A549 (cell line): ENCODE results near the gene SLC38A6. TPM values are rescaled to one million over a fixed set of nuclear protein-coding genes. Genes with fewer than 3 reads are reported as not detected.

Source experiments
- ATAC-seq, 2 experiments: fragments of 200-7000 bp in 1 of 2; fragments of >200 bp in 1 of 2; cut with Nextera tagmentation in 1 of 2; cut with Tn5 transposase in 1 of 2; 3 replicates each; pipeline versions ENCODE4 v1.8.0 to v1.9.1; 2018 to 2020; ENCODE audit warnings: mild to moderate bottlenecking in 1 of 2, moderate library complexity in 1 of 2
- CTCF ChIA-PET: fragments of 300-600 bp; sonication (Branson Sonifier 250); formaldehyde crosslinking; extraction: SDS; loops from one replicate; lab custom pipeline; 2021; ENCODE audit warnings: antibody characterized with exemption, inconsistent platforms; lab: Yijun Ruan, JAX
- POLR2A ChIA-PET: fragments of 350-600 bp; formaldehyde crosslinking; extraction: SDS; loops from one replicate; lab custom pipeline; 2021; ENCODE audit warnings: antibody characterized with exemption, inconsistent platforms; lab: Yijun Ruan, JAX
- DNase-seq, 2 experiments: peaks; one replicate each; pipeline versions ENCODE4 v3.0.0 to v3.0.0-alpha.2; 2011 to 2016; ENCODE audit warnings: low read depth in 1 of 2, low spot score in 1 of 2
- FAIRE-seq: peaks from 2 replicates; lab custom pipeline; 2011; peaks lifted over from hg19 to GRCh38; lab: Jason Lieb, UNC
- H3K27ac ChIP-seq, 2 experiments: fragments of >200 bp; sonication (Bioruptor Twin); formaldehyde crosslinking; 3 replicates each; pipeline ENCODE4 v1.5.1; 2016 to 2017
- H3K4me1 ChIP-seq: fragments of >200 bp; sonication (Bioruptor Twin); formaldehyde crosslinking; 3 replicates; pipeline ENCODE4 v1.6.1; 2016
- H3K4me2 ChIP-seq: fragments of >200 bp; sonication (Bioruptor Twin); formaldehyde crosslinking; 3 replicates; pipeline ENCODE4 v1.6.1; 2016
- H3K4me3 ChIP-seq: fragments of >200 bp; sonication (Bioruptor Twin); formaldehyde crosslinking; 3 replicates; pipeline ENCODE4 v1.5.1; 2016
- H3K9me3 ChIP-seq: fragments of >200 bp; sonication (Bioruptor Twin); formaldehyde crosslinking; 3 replicates; pipeline ENCODE4 v1.6.1; 2016
- CBX8 ChIP-seq: fragments of 200-600 bp; sonication (generic); IDR thresholded peaks from 2 replicates; pipeline ENCODE4 v1.6.1; 2016
- CHD4 ChIP-seq: fragments of 200-600 bp; sonication (generic); IDR thresholded peaks from 2 replicates; pipeline ENCODE4 v1.6.1; 2016; ENCODE audit warnings: antibody characterized with exemption, mild to moderate bottlenecking, borderline replicate concordance
- ESRRA ChIP-seq: fragments of 150-350 bp; IDR thresholded peaks from 2 replicates; pipeline ENCODE4 v1.6.1; 2014; ENCODE audit warnings: mild to moderate bottlenecking, low read length, borderline replicate concordance
- FOSL2 ChIP-seq, 2 experiments: fragments of 450-650 bp in 1 of 2; fragments of >200 bp in 1 of 2; sonication (Bioruptor Twin) in 1 of 2; formaldehyde crosslinking; IDR thresholded peaks; 2 replicates each; pipeline versions ENCODE4 v1.5.0 to v1.6.1; 2016 to 2020; ENCODE audit warnings: mild to moderate bottlenecking in 1 of 2, moderate library complexity in 1 of 2
- GATA3 ChIP-seq: IDR thresholded peaks from 2 replicates; pipeline ENCODE4 v1.6.1; 2012; ENCODE audit warnings: borderline replicate concordance
- HEYL ChIP-seq: fragments of 250-450 bp; sonication (Bioruptor Pico); IDR thresholded peaks from 2 replicates; pipeline ENCODE4 v1.8.0; 2021; ENCODE audit warnings: mild to moderate bottlenecking, moderate library complexity
- HOXB13 ChIP-seq: fragments of 250-450 bp; sonication (Bioruptor Pico); IDR thresholded peaks from 2 replicates; pipeline ENCODE4 v1.5.0; 2020; ENCODE audit warnings: low read depth, mild to moderate bottlenecking, moderate library complexity
- MAFK ChIP-seq: fragments of 450-650 bp; IDR thresholded peaks from 2 replicates; pipeline ENCODE4 v1.6.1; 2014; ENCODE audit not compliant: partially characterized antibody
- RAD21 ChIP-seq, 2 experiments: fragments of >200 bp in 1 of 2; sonication (Bioruptor Twin) in 1 of 2; formaldehyde crosslinking in 1 of 2; IDR thresholded peaks in 1 of 2; conservative IDR thresholded peaks in 1 of 2; 2 replicates in 1 of 2; 3 replicates in 1 of 2; pipeline ENCODE4 v1.6.1; 2012 to 2018; ENCODE audit warnings: inconsistent platforms in 1 of 2
- RCOR1 ChIP-seq: fragments of 150-350 bp; IDR thresholded peaks from 2 replicates; pipeline ENCODE4 v1.6.1; 2014; ENCODE audit warnings: antibody characterized with exemption, low read length, low read depth
- RFX5 ChIP-seq: fragments of 450-650 bp; IDR thresholded peaks from 2 replicates; pipeline ENCODE4 v1.7.1; 2014; ENCODE audit warnings: antibody characterized with exemption, mild to moderate bottlenecking, moderate library complexity
- RNF2 ChIP-seq: fragments of 200-600 bp; sonication (generic); IDR thresholded peaks from 2 replicates; pipeline ENCODE4 v1.6.1; 2016; ENCODE audit warnings: low read depth, mild to moderate bottlenecking, antibody characterized with exemption, moderate library complexity, borderline replicate concordance
- SMC3 ChIP-seq: fragments of >200 bp; sonication (Bioruptor Twin); formaldehyde crosslinking; IDR thresholded peaks from 3 replicates; pipeline ENCODE4 v1.6.1; 2018; ENCODE audit warnings: inconsistent platforms
- TFCP2L1 ChIP-seq: fragments of 250-450 bp; sonication (Bioruptor Pico); IDR thresholded peaks from 2 replicates; pipeline ENCODE4 v1.5.0; 2021; ENCODE audit warnings: mild to moderate bottlenecking
- ZC3H11A ChIP-seq: fragments of 450-650 bp; IDR thresholded peaks from 2 replicates; pipeline ENCODE4 v1.6.1; 2014; ENCODE audit warnings: antibody characterized with exemption, mild to moderate bottlenecking
- WGBS: methylation state at CpG from one replicate; pipeline ENCODE4 v1.1.6; 2017; ENCODE audit errors: missing lambda C conversion rate; 5-methylcytosine and 5-hydroxymethylcytosine counted together
- polyA plus RNA-seq, 4 experiments: library from polyadenylated mRNA; depleted of rRNA in 3 of 4; stranded (reverse); fragments of >200 nt; fragmentation: RNase III in 1 of 4; extraction: RNeasy Plus Mini Kit Qiagen cat#74134 plus additional on column Dnase treatment in 1 of 4; gene quantifications; 2 replicates in 3 of 4; 3 replicates in 1 of 4; pipeline ENCODE4 v1.2.3, GENCODE V29; 2011 to 2017
- TF ChIP-seq, protein P1 (sequence below): fragments of >200 bp; sonication (Bioruptor Twin); formaldehyde crosslinking; IDR thresholded peaks from 2 replicates; pipeline ENCODE4 v1.6.1; 2016
- TF ChIP-seq, protein P2 (sequence below): fragments of >200 bp; sonication (Bioruptor Twin); formaldehyde crosslinking; IDR thresholded peaks from 3 replicates; pipeline ENCODE4 v1.6.1; 2016
- TF ChIP-seq, protein P3 (sequence below): IDR thresholded peaks from 2 replicates; pipeline ENCODE4 v1.6.1; 2012
- TF ChIP-seq, protein P4 (sequence below): fragments of 450-650 bp; IDR thresholded peaks from 2 replicates; pipeline ENCODE4 v1.6.1; 2014; ENCODE audit warnings: antibody characterized with exemption
- TF ChIP-seq, protein P5 (sequence below): IDR thresholded peaks from 2 replicates; pipeline ENCODE4 v1.6.1; 2012
- TF ChIP-seq, protein P6 (sequence below): IDR thresholded peaks from 2 replicates; pipeline ENCODE4 v1.6.1; 2012; ENCODE audit warnings: low read depth, borderline replicate concordance

The SLC38A6 gene
- polyA plus RNA-seq, 2 of the 4 experiments (the other 2 are of a cell fraction): 33.3 to 37.8 TPM

DNA sequence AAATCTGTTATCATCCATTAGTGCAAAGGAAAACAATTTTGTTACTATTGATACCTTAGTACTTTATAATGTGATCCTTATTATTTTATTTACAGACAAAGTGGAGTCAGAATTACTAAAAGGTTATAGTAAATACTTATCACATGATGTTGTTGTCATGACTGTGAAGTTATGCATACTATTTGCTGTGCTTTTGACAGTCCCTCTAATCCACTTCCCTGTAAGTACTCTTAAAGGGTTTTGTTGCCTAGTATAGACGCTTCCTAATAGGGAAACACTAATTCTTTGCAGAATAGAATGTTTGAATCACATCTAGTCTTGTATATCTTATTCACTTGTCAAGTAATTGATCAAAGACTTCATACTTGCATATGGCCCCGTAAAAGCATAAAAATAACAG, 69.4 kb downstream of the SLC38A6 start:
- POLR2A ChIA-PET: no interaction called here
- no peak for FAIRE-seq
- H3K4me2 ChIP-seq: no peak overlapping the region
- peaks cover 14% of the 10 kb centered on the region for H3K9me3 ChIP-seq
- 87% methylated on average over 2 of the region's 2 CpGs for WGBS
- H3K27ac ChIP-seq: no peak overlapping the region
- no peak for TF ChIP-seq RAD21 (conservative IDR thresholded peaks at IDR 0.05 in 1 of 2, IDR thresholded peaks at IDR 0.05 in 1 of 2)
- no peak for TF ChIP-seq RCOR1
- no peak for TF ChIP-seq GATA3
- TF ChIP-seq HEYL: no peak
- TF ChIP-seq, protein P1, sequence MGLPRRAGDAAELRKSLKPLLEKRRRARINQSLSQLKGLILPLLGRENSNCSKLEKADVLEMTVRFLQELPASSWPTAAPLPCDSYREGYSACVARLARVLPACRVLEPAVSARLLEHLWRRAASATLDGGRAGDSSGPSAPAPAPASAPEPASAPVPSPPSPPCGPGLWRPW: no peak
- TF ChIP-seq RNF2: no peak
- no peak for TF ChIP-seq ZC3H11A
- TF ChIP-seq, protein P2, sequence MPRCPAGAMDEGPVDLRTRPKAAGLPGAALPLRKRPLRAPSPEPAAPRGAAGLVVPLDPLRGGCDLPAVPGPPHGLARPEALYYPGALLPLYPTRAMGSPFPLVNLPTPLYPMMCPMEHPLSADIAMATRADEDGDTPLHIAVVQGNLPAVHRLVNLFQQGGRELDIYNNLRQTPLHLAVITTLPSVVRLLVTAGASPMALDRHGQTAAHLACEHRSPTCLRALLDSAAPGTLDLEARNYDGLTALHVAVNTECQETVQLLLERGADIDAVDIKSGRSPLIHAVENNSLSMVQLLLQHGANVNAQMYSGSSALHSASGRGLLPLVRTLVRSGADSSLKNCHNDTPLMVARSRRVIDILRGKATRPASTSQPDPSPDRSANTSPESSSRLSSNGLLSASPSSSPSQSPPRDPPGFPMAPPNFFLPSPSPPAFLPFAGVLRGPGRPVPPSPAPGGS: no peak
- TF ChIP-seq TFCP2L1 (CRISPR knock-in tag): no peak
- TF ChIP-seq, all 56 proteins: peak for 0
- Histone ChIP-seq H3K4me1 (no peaks in the 10 kb centered on the region), H3K4me3 (no peak overlapping the region)
- DNase-seq (no peak), ATAC-seq (no peak)
- CTCF ChIA-PET: no interaction called here

DNA sequence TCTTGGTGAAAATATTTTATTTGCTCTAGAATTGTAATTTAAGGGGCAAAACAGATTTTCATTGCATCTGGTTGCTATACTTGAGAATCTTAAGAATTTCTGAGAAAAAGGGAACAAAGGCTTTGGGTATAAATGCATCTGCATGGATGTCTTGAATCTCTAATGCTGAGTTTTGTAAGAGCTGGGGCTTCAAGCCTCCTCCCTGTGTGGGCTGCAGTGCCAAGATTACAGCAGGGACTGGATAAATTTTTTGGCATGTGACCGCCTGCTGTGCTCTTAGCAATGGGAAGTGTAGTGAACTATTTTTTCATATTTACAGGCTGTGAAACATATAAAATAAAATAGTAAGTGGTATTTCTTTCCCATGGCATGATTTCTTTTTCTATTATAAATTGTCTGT, 70.0 kb downstream of the SLC38A6 start:
- DNase-seq: no peak
- FAIRE-seq: no peak
- Histone ChIP-seq H3K4me2 (no peak overlapping the region), H3K4me3 (no peak overlapping the region), H3K4me1 (no peaks in the 10 kb centered on the region), H3K9me3 (peaks cover 14% of the 10 kb centered on the region), H3K27ac (no peak overlapping the region)
- no peak for ATAC-seq
- no peak for TF ChIP-seq ZC3H11A
- no peak for TF ChIP-seq MAFK
- TF ChIP-seq, protein P3, sequence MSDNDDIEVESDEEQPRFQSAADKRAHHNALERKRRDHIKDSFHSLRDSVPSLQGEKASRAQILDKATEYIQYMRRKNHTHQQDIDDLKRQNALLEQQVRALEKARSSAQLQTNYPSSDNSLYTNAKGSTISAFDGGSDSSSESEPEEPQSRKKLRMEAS: no peak
- TF ChIP-seq, protein P4, sequence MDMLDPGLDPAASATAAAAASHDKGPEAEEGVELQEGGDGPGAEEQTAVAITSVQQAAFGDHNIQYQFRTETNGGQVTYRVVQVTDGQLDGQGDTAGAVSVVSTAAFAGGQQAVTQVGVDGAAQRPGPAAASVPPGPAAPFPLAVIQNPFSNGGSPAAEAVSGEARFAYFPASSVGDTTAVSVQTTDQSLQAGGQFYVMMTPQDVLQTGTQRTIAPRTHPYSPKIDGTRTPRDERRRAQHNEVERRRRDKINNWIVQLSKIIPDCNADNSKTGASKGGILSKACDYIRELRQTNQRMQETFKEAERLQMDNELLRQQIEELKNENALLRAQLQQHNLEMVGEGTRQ: no peak
- TF ChIP-seq SMC3: no peak
- TF ChIP-seq, protein P5, sequence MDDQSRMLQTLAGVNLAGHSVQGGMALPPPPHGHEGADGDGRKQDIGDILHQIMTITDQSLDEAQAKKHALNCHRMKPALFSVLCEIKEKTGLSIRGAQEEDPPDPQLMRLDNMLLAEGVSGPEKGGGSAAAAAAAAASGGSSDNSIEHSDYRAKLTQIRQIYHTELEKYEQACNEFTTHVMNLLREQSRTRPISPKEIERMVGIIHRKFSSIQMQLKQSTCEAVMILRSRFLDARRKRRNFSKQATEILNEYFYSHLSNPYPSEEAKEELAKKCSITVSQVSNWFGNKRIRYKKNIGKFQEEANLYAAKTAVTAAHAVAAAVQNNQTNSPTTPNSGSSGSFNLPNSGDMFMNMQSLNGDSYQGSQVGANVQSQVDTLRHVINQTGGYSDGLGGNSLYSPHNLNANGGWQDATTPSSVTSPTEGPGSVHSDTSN: no peak
- TF ChIP-seq RFX5: no peak
- TF ChIP-seq HOXB13 (CRISPR knock-in tag): no peak
- no peak for TF ChIP-seq ESRRA
- TF ChIP-seq, protein P6, sequence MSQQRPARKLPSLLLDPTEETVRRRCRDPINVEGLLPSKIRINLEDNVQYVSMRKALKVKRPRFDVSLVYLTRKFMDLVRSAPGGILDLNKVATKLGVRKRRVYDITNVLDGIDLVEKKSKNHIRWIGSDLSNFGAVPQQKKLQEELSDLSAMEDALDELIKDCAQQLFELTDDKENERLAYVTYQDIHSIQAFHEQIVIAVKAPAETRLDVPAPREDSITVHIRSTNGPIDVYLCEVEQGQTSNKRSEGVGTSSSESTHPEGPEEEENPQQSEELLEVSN: no peak
- no peak for TF ChIP-seq CHD4
- TF ChIP-seq FOSL2 (IDR thresholded peaks at IDR 0.05): no peak
- TF ChIP-seq FOSL2 (CRISPR knock-in tag; IDR thresholded peaks at IDR 0.05): no peak
- no peak for TF ChIP-seq RAD21 (conservative IDR thresholded peaks at IDR 0.05 in 1 of 2, IDR thresholded peaks at IDR 0.05 in 1 of 2)
- TF ChIP-seq TFCP2L1 (CRISPR knock-in tag): no peak
- TF ChIP-seq CBX8: no peak
- CTCF ChIA-PET: no interaction called here
- 93% methylated on average over 1 of the region's 1 CpG for WGBS
- POLR2A ChIA-PET: no interaction called here
